Measurements from ENCODE around the gene APCDD1L. TPM values are rescaled to one million over a fixed set of nuclear protein-coding genes. Genes with fewer than 3 reads are reported as not detected.

APCDD1L gene
- total and polyA plus RNA-seq, 2 of the 8 experiments (the other 6 are each of a cell fraction or from before 2014, with no cell fraction given), result 0.83 to 3.1 TPM

DNA sequence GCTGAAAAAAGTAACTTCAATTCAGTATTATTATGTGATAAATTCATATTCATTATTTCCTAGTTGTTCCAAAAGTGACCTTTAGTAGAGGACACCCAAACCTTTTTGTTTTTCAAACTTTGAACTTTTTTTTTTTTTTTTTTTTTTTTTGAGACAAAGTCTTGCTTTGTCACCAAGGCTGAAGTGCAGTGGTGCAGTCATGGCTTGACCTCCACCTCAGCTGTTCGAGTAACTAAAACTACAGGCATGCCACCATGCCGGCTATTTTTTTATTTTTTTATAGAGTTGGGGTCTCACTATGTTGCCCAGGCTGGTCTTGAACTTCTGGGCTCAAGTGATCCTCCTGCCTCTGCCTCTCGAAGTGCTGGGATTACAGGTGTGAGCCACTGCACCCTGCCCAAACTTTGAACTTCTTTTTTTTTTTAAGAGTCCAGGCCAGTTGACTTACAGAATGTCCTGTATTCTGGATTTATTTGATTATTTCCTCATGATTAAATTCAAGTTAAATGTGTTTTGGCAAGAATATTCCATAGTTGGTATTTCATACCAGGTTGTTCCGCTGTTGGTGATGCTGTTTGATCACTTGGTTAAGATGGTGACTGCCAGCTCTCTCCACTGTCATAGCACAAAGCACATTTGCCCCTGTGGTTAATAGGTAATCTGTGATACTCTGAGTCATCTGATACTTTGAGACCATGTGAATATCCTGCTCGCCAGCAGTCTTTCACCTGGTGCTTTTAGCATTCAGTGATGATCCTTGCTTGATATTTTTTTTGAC is 78.1 kb downstream of the APCDD1L start:
- H4K20me1 ChIP-seq (replicated peaks in 1 of 2; ENCODE audit: control insufficient read depth in 1 of 2, insufficient read depth in 2 of 2, low read length in 2 of 2), result peaks cover 0 to 2% of the 10 kb centered on the region in 2 experiments
- no peaks in the 10 kb centered on the region for H3K27me3 ChIP-seq (replicated peaks in 1 of 4; ENCODE audit: control insufficient read depth in 3 of 4, extremely low read depth in 1 of 4, insufficient read depth in 3 of 4, low read length in 3 of 4)
- no peak overlapping the region for H3K23ac ChIP-seq (ENCODE audit: insufficient read length)
- H3K18ac ChIP-seq (ENCODE audit: extremely low read depth, low read length), result no peak overlapping the region
- no peak overlapping the region for H4K5ac ChIP-seq (ENCODE audit: insufficient read length, low read depth, low read length)
- WGBS, 2 experiments (ENCODE audit: extremely low coverage in 1 of 2, insufficient coverage in 1 of 2, insufficient read length in 1 of 2, insufficient replicate concordance in 2 of 2, low coverage in 1 of 2, low lambda C conversion rate in 2 of 2, missing lambda C conversion rate in 1 of 2), result 90% methylated on average over 5 of the region's 5 CpGs; no CpG with 5 or more reads in 1 of the 2 experiments
- no peak overlapping the region for H2BK120ac ChIP-seq (replicated peaks; ENCODE audit: low read depth, low read length)
- H3K9ac ChIP-seq (replicated peaks in 1 of 4; ENCODE audit: extremely low read depth in 1 of 4, low read depth in 3 of 4, low read length in 3 of 4), result no peak overlapping the region
- H2AFZ ChIP-seq (ENCODE audit: low read length), result no peak overlapping the region
- peaks cover 0 to 28% (median 16%) of the 10 kb centered on the region in 4 experiments; a peak in 5 of 7 replicates for H3K4me1 ChIP-seq (replicated peaks in 1 of 4; ENCODE audit: control insufficient read depth in 3 of 4, insufficient read depth in 4 of 4, low read length in 3 of 4)
- H2BK12ac ChIP-seq (ENCODE audit: low read depth, low read length), result no peak overlapping the region
- no peak overlapping the region for H2BK15ac ChIP-seq (ENCODE audit: low read length)
- POLR2A ChIA-PET (ENCODE audit: partially characterized antibody), result no interaction called here
- no peak overlapping the region for H4K8ac ChIP-seq (ENCODE audit: extremely low read depth, insufficient read depth, low read length)
- H3K79me1 ChIP-seq (ENCODE audit: low read depth, low read length), result peaks cover 5% of the 10 kb centered on the region; the same call in 1 of the 2 replicates
- H3K27ac ChIP-seq (ENCODE audit: low read depth, low read length), result no peak overlapping the region
- peaks cover 13 to 75% of the 10 kb centered on the region in 2 experiments; a peak in 3 of 4 replicates for H3K79me2 ChIP-seq (ENCODE audit: control insufficient read depth in 1 of 2, insufficient read depth in 2 of 2, low read length in 2 of 2)
- no peak overlapping the region for H4K91ac ChIP-seq (replicated peaks; ENCODE audit: insufficient read length, low read length)
- H2BK5ac ChIP-seq (ENCODE audit: low read depth, low read length), result no peak overlapping the region
- peaks cover 0 to 5% (median 0%) of the 10 kb centered on the region in 4 experiments; a peak in 1 of 8 replicates for H3K36me3 ChIP-seq (ENCODE audit: control insufficient read depth in 2 of 4, insufficient read depth in 4 of 4, low read length in 3 of 4)
- CTCF ChIA-PET (ENCODE audit: partially characterized antibody), result interaction anchor here (1.0 to 5.1 kb wide), 3 partner anchors 11 to 16 kb away, joined by 3 to 27 read pairs (median 3); no protein-coding TSS in a partner anchor
- no peak overlapping the region for H3K4me2 ChIP-seq (ENCODE audit: insufficient read depth in 1 of 2, low read depth in 2 of 2, low read length in 2 of 2)
- H3K9me3 ChIP-seq (ENCODE audit: insufficient read depth in 2 of 2, low read depth in 1 of 2, low read length in 1 of 2), result no peaks in the 10 kb centered on the region
- no peak overlapping the region for H2AK5ac ChIP-seq (ENCODE audit: low read depth, low read length)
- peak overlapping the region; percentile 70 for H3K4ac ChIP-seq (replicated peaks; ENCODE audit: insufficient read length, low read depth, low read length)
- no peaks in the 10 kb centered on the region for H3K23me2 ChIP-seq (ENCODE audit: low read depth, low read length)
- H3K4me3 ChIP-seq (ENCODE audit: extremely low read depth in 1 of 4, insufficient read depth in 2 of 4, low read depth in 3 of 4, low read length in 4 of 4), result no peak overlapping the region
- no peak for FAIRE-seq
- no peak overlapping the region for H2BK20ac ChIP-seq (ENCODE audit: low read length)
- H3K14ac ChIP-seq (ENCODE audit: insufficient read length), result no peak overlapping the region
- H3K56ac ChIP-seq (replicated peaks; ENCODE audit: insufficient read length, low read depth, low read length), result no peak overlapping the region
- DNase-seq (ENCODE audit: low read depth in 1 of 2, low spot score in 2 of 2), result no peak
- no peak for TF ChIP-seq JUN (IDR thresholded peaks at IDR 0.05; ENCODE audit: low read depth, low read length)
- no peak for TF ChIP-seq GTF2F1 (IDR thresholded peaks at IDR 0.05; ENCODE audit: borderline replicate concordance, low read depth, low read length)
- no peak for TF ChIP-seq RFX5 (IDR thresholded peaks at IDR 0.05; ENCODE audit: borderline replicate concordance, low read depth, low read length)
- no peak for TF ChIP-seq POU5F1 (IDR thresholded peaks at IDR 0.05; ENCODE audit: low read depth, low read length)
- no peak for TF ChIP-seq KDM4A (IDR thresholded peaks at IDR 0.05; ENCODE audit: low read depth, low read length, severe bottlenecking)
- no peak for TF ChIP-seq SRF (IDR thresholded peaks at IDR 0.05; ENCODE audit: low read depth, low read length)
- no peak for TF ChIP-seq CHD2 (IDR thresholded peaks at IDR 0.05; ENCODE audit: low read length)
- TF ChIP-seq SUZ12 (IDR thresholded peaks at IDR 0.05; ENCODE audit: low read length), result no peak
- no peak for TF ChIP-seq KDM1A (IDR thresholded peaks at IDR 0.05; ENCODE audit: borderline replicate concordance, low read length)
- TF ChIP-seq POLR2A (IDR thresholded peaks at IDR 0.05; ENCODE audit: control extremely low read depth in 1 of 2, low read depth in 2 of 2, low read length in 2 of 2), result no peak
- TF ChIP-seq BCL11A (IDR thresholded peaks at IDR 0.05; ENCODE audit: low read depth in 2 of 2, low read length in 2 of 2), result no peak
- no peak for TF ChIP-seq SIX5 (IDR thresholded peaks at IDR 0.05; ENCODE audit: low read depth, low read length)
- no peak for TF ChIP-seq RBBP5 (IDR thresholded peaks at IDR 0.05; ENCODE audit: borderline replicate concordance, low read depth, low read length)
- no peak for TF ChIP-seq ZNF274 (IDR thresholded peaks at IDR 0.05; ENCODE audit: borderline replicate concordance, extremely low read depth, low read length)
